Left lung (tissue), 10 donors: Measurements from ENCODE around the gene TANGO6. TPM values are rescaled to one million over a fixed set of nuclear protein-coding genes. Genes with fewer than 3 reads are reported as not detected.

Source experiments
- ATAC-seq: fragments of 200-7000 bp; cut with Tn5 transposase; one replicate; pipeline ENCODE4 v1.9.1; 2020; ENCODE audit warnings: moderate library complexity
- DNase-seq, 4 donors: peaks; one replicate each; pipeline ENCODE4 v3.0.0-alpha.2; 2013 to 2020
- H3K27ac ChIP-seq, 2 donors: fragments of 200-600 bp; sonication (generic) in 1 of 2; one replicate each; pipeline versions ENCODE4 v1.5.0 to v1.8.0; 2020 to 2021
- H3K27me3 ChIP-seq, 2 donors: fragments of 200-600 bp; sonication (generic) in 1 of 2; one replicate each; pipeline versions ENCODE4 v1.5.0 to v1.8.0; 2020 to 2021
- H3K36me3 ChIP-seq, 2 donors: fragments of 200-600 bp; sonication (generic) in 1 of 2; one replicate each; pipeline versions ENCODE4 v1.5.0 to v1.8.0; 2020 to 2021
- H3K4me1 ChIP-seq, 2 donors: fragments of 200-600 bp; one replicate each; pipeline ENCODE4 v1.8.0; 2021
- H3K4me3 ChIP-seq, 2 donors: fragments of 200-600 bp; sonication (generic) in 1 of 2; one replicate each; pipeline versions ENCODE4 v1.5.0 to v1.8.0; 2020 to 2021; ENCODE audit warnings: mild to moderate bottlenecking in 1 of 2
- H3K9me3 ChIP-seq, 2 donors: fragments of 200-600 bp; sonication (generic) in 1 of 2; one replicate each; pipeline versions ENCODE4 v1.5.0 to v1.8.0; 2020 to 2021
- CTCF ChIP-seq, 2 donors: fragments of 200-600 bp; sonication (generic) in 1 of 2; IDR thresholded peaks; one replicate each; pipeline versions ENCODE4 v1.5.0 to v1.8.0; 2021; ENCODE audit warnings: antibody characterized with exemption in 2 of 2
- intact Hi-C, 2 donors: fragments of 100-400 bp; cut with DNase I; formaldehyde crosslinking; loops; one replicate each; pipeline versions ENCODE4 v1.11.2 to v1.14.2; 2022
- polyA plus RNA-seq, 6 donors: library from polyadenylated mRNA; unstranded; fragments of 120-200 nt; gene quantifications; one replicate each; pipeline ENCODE4 v1.2.1, GENCODE V29; 2013; ENCODE audit not compliant: insufficient read length in 6 of 6
- total RNA-seq, 2 donors: library from RNA; stranded (reverse); fragmentation: NEBNext Ultra II Directional; extraction: Animal tissue kit (Norgen Biotek cat#: 25700); gene quantifications; one replicate each; pipeline ENCODE4 v1.2.1, GENCODE V29; 2021
- donor health status: DM: no; HTN: yes; CAD: no.
- donor health status: DM: no; HTN: no; CAD: no.

Gene TANGO6
- total and polyA plus RNA-seq, 8 donors = 6.3 to 24.1 (median 7.9) TPM

GRCh38 chr16:68999114-68999513 lies 155.8 kb downstream of the TANGO6 start:
- peaks cover 0 to 10% of the 10 kb centered on the region in 2 donors for H3K9me3 ChIP-seq
- H3K27ac ChIP-seq = no peak overlapping the region
- no peaks in the 10 kb centered on the region for H3K4me1 ChIP-seq
- no peak for TF ChIP-seq CTCF (IDR thresholded peaks at IDR 0.05)
- no peaks in the 10 kb centered on the region for H3K27me3 ChIP-seq
- no peak for DNase-seq
- no peak overlapping the region for H3K4me3 ChIP-seq
- intact Hi-C loops = no loop called here
- no peaks in the 10 kb centered on the region for H3K36me3 ChIP-seq
- no peak for ATAC-seq

GRCh38 chr16:69003500-69003899 lies 160.2 kb downstream of the TANGO6 start:
- Histone ChIP-seq H3K36me3 (no peaks in the 10 kb centered on the region), H3K9me3 (peaks cover 0 to 10% of the 10 kb centered on the region in 2 donors), H3K27me3 (no peaks in the 10 kb centered on the region), H3K4me3 (no peak overlapping the region), H3K4me1 (no peaks in the 10 kb centered on the region), H3K27ac (no peak overlapping the region)
- TF ChIP-seq CTCF (IDR thresholded peaks at IDR 0.05) = no peak
- intact Hi-C loops = no loop called here
- DNase-seq = no peak
- ATAC-seq = no peak

- intact Hi-C loops = no loop called here
- ATAC-seq (no peak), DNase-seq (no peak)
- no peaks in the 10 kb centered on the region for H3K4me1 ChIP-seq
- no peaks in the 10 kb centered on the region for H3K36me3 ChIP-seq
- H3K4me3 ChIP-seq = no peak overlapping the region
- H3K9me3 ChIP-seq = peaks cover 0 to 10% of the 10 kb centered on the region in 2 donors
- H3K27me3 ChIP-seq = no peaks in the 10 kb centered on the region
- no peak for TF ChIP-seq CTCF (IDR thresholded peaks at IDR 0.05)
- H3K27ac ChIP-seq = no peak overlapping the region
Measured at GRCh38 chr16:69005641-69006355, 162.5 kb downstream of the TANGO6 start.

- no peak for TF ChIP-seq CTCF (IDR thresholded peaks at IDR 0.05)
- H3K27ac ChIP-seq = no peak overlapping the region
- no peaks in the 10 kb centered on the region for H3K9me3 ChIP-seq
- H3K4me3 ChIP-seq = no peak overlapping the region
- no peaks in the 10 kb centered on the region for H3K36me3 ChIP-seq
- H3K27me3 ChIP-seq = no peaks in the 10 kb centered on the region
- H3K4me1 ChIP-seq = peaks cover 0 to 3% of the 10 kb centered on the region in 2 donors
- ATAC-seq = no peak
- DNase-seq = no peak
- intact Hi-C loops = no loop called here
Measured at GRCh38 chr16:69012906-69013305, 169.6 kb downstream of the TANGO6 start.

- H3K9me3 ChIP-seq = no peaks in the 10 kb centered on the region
- DNase-seq = no peak
- H3K27ac ChIP-seq = no peak overlapping the region
- no peak for TF ChIP-seq CTCF (IDR thresholded peaks at IDR 0.05)
- ATAC-seq = no peak
- no peaks in the 10 kb centered on the region for H3K36me3 ChIP-seq
- H3K27me3 ChIP-seq = no peaks in the 10 kb centered on the region
- peaks cover 0 to 3% of the 10 kb centered on the region in 2 donors for H3K4me1 ChIP-seq
- intact Hi-C loops = no loop called here
- H3K4me3 ChIP-seq = no peak overlapping the region
Measured at GRCh38 chr16:69013991-69014390, 170.7 kb downstream of the TANGO6 start.
